ENCODE data around the gene KCTD14. TPM values are rescaled to one million over a fixed set of nuclear protein-coding genes. Genes with fewer than 3 reads are reported as not detected.

Gene KCTD14
- total and polyA plus RNA-seq, 8 donors = 7.0 to 20.7 (median 13.5) TPM

GRCh38 chr11:78057462-78058055, 34.5 kb upstream of the KCTD14 start:
- WGBS, 2 donors = 83 to 87% methylated on average over 10 of the region's 10 CpGs
- ATAC-seq (no peak), FAIRE-seq (no peak), DNase-seq (no peak)
- Histone ChIP-seq H3K27ac (no peak overlapping the region), H3K27me3 (no peaks in the 10 kb centered on the region), H3K4me3 (no peak overlapping the region), H3K9me3 (no peaks in the 10 kb centered on the region), H3K36me3 (no peaks in the 10 kb centered on the region), H3K4me1 (peaks cover 5 to 14% (median 8%) of the 10 kb centered on the region in 3 donors)
- intact Hi-C loops (cut with DNase I) = no loop called here
- TF ChIP-seq, protein P1, sequence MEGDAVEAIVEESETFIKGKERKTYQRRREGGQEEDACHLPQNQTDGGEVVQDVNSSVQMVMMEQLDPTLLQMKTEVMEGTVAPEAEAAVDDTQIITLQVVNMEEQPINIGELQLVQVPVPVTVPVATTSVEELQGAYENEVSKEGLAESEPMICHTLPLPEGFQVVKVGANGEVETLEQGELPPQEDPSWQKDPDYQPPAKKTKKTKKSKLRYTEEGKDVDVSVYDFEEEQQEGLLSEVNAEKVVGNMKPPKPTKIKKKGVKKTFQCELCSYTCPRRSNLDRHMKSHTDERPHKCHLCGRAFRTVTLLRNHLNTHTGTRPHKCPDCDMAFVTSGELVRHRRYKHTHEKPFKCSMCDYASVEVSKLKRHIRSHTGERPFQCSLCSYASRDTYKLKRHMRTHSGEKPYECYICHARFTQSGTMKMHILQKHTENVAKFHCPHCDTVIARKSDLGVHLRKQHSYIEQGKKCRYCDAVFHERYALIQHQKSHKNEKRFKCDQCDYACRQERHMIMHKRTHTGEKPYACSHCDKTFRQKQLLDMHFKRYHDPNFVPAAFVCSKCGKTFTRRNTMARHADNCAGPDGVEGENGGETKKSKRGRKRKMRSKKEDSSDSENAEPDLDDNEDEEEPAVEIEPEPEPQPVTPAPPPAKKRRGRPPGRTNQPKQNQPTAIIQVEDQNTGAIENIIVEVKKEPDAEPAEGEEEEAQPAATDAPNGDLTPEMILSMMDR (IDR thresholded peaks at IDR 0.05) = no peak

- TF ChIP-seq, protein P1 (IDR thresholded peaks at IDR 0.05) = no peak
- Histone ChIP-seq H3K4me3 (no peak overlapping the region), H3K27ac (no peak overlapping the region), H3K36me3 (no peaks in the 10 kb centered on the region), H3K27me3 (no peaks in the 10 kb centered on the region), H3K9me3 (no peaks in the 10 kb centered on the region), H3K4me1 (peaks cover 0 to 3% (median 0%) of the 10 kb centered on the region in 3 donors)
- no peak for FAIRE-seq
- intact Hi-C loops (cut with DNase I) = no loop called here
- WGBS, 2 donors = 55 to 61% methylated on average over 3 of the region's 3 CpGs
- DNase-seq = no peak
- no peak for ATAC-seq
Observed at GRCh38 chr11:78056093-78056492, 33.0 kb upstream of the KCTD14 start.

GRCh38 chr11:78054971-78055370, 31.9 kb upstream of the KCTD14 start:
- no peak overlapping the region for H3K4me3 ChIP-seq
- TF ChIP-seq, protein P1 (IDR thresholded peaks at IDR 0.05) = no peak
- peak in 1 of 4 donors; percentile 34 for ATAC-seq
- H3K27me3 ChIP-seq = no peaks in the 10 kb centered on the region
- no peak for DNase-seq
- no peak overlapping the region for H3K27ac ChIP-seq
- WGBS, 2 donors = 92 to 95% methylated on average over 4 of the region's 4 CpGs
- H3K9me3 ChIP-seq = no peaks in the 10 kb centered on the region
- no peak for FAIRE-seq
- intact Hi-C loops (cut with DNase I) = no loop called here
- H3K4me1 ChIP-seq = no peaks in the 10 kb centered on the region
- H3K36me3 ChIP-seq = no peaks in the 10 kb centered on the region

GRCh38 chr11:78050964-78051831, 28.1 kb upstream of the KCTD14 start:
- H3K36me3 ChIP-seq = no peaks in the 10 kb centered on the region
- no peaks in the 10 kb centered on the region for H3K9me3 ChIP-seq
- whole genome bisulfite sequencing, 2 donors = 81 to 86% methylated on average over 6 of the region's 6 CpGs
- no peak for DNase-seq
- no peak overlapping the region for H3K4me3 ChIP-seq
- ATAC-seq = no peak
- TF ChIP-seq, protein P1 (IDR thresholded peaks at IDR 0.05) = no peak
- H3K27me3 ChIP-seq = no peaks in the 10 kb centered on the region
- intact Hi-C loops (cut with DNase I) = no loop called here
- no peak overlapping the region for H3K27ac ChIP-seq
- no peaks in the 10 kb centered on the region for H3K4me1 ChIP-seq
- FAIRE-seq = no peak

- Histone ChIP-seq H3K27ac (no peak overlapping the region), H3K27me3 (no peaks in the 10 kb centered on the region), H3K9me3 (no peaks in the 10 kb centered on the region), H3K4me1 (peaks cover 0 to 6% (median 4%) of the 10 kb centered on the region in 3 donors), H3K36me3 (no peaks in the 10 kb centered on the region), H3K4me3 (no peak overlapping the region)
- TF ChIP-seq, protein P1 (IDR thresholded peaks at IDR 0.05) = no peak
- WGBS, 2 donors = 75 to 85% methylated on average over 8 of the region's 8 CpGs
- DNase-seq = no peak
- FAIRE-seq = no peak
- ATAC-seq = no peak
- intact Hi-C loops (cut with DNase I) = no loop called here
Observed at GRCh38 chr11:78049348-78049747, 26.3 kb upstream of the KCTD14 start.
